GM21360 (cell line): ENCODE data around the gene HK1.

ENCODE experiments used
- ATAC-seq: cut with Tn5 transposase; IDR thresholded peaks from one replicate; pipeline ENCODE4 v1.9.1; 2021; ENCODE audit warnings: mild to moderate bottlenecking, moderate library complexity; ENCODE audit not compliant: unreplicated experiment

The HK1 gene

DNA sequence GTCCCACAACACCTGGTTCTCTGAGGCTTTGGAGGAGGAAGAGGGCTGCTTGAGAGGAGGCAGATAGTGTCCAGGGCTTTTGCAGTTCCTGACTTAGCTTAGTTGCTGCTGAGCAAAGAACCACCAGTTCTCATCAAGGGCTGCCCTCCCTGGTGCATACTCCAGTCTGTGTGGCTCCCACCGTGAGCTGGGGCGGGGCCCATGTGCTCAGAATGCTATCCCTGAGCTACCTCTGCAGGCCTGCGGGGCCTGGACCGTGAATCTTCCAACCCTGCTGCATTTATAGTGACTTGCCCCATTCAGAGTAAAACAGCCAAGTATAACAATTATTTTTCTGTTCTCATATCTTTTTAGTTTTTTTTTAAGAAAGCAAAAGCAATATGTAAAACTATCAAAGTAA is 89.2 kb downstream of the HK1 start:
- ATAC-seq = no peak

DNA sequence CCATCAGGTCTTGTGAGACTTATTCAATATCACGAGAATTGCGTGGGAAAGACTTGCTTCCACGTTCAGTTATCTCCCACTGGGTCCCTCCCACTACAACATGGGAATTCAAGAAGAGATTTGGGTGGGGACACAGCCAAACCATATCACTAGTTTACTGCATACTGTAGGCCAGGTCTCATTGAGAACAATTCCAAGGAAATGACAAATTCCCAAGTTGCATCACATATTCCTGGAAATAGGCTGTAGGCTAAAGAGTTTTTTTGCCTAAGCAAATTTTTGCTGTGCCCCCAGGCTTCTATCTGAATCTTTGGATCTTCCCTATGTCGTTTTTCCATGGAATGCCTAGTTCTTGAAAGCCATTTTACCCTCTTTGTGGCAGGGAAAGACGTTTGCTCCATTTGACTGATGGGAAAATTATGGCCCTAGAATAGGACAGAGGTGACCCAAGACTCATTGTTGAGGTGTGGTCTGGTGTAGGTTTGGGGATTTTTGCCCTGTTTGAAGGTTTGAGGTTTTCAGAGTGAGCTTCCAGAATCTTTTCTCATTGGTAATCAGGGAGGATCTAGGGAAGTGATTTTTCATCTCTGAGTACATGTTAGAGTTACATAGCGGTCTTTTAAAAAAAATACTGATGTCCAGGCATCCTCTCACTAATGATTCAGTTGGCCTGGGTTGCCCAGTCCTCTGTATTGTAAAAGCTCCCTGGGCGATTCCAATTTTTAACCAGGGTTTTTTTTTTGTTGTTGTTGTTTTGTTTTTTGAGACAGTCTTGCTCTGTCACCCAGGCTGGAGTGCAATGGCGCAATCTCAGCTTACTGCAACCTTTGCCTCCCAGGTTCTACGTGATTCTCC is 94.1 kb downstream of the HK1 start:
- no peak for ATAC-seq

DNA sequence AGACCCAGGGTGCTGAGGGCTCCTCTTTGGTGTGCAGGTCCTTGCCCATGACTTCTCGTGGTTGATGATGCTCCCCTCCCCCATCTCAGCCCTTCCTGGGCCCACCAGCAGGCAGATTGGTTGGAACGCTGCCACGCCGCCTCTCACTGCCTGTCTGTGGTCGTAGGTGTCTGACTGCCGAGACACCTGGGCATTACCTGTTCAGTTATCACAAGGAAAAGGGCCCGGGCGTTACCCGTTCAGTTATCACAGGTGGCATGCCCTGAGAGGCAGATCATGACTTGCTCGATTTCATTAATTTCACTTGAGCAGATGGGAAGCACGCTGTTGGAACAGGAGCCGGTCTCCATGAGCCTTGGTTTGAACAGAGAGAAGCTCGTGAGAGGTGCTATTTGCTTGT is 95.9 kb downstream of the HK1 start:
- no peak for ATAC-seq

DNA sequence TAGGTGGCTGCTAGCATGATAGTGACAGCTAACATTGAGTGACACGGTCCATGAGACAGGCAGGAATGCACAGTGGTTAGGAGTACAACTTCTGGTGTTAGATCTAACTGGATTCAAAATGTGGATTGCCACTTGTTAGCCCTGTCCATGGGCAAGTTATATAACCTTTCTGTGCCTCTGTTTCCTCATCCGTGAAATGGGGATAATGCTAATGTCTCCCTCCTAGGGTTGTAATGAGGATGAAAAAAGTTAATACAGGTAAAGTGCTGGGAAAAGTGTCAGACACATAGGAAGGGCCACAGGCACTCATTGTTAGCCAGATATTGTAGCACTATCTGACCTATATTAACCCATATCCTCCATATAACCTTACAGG is 96.6 kb downstream of the HK1 start:
- ATAC-seq = no peak

DNA sequence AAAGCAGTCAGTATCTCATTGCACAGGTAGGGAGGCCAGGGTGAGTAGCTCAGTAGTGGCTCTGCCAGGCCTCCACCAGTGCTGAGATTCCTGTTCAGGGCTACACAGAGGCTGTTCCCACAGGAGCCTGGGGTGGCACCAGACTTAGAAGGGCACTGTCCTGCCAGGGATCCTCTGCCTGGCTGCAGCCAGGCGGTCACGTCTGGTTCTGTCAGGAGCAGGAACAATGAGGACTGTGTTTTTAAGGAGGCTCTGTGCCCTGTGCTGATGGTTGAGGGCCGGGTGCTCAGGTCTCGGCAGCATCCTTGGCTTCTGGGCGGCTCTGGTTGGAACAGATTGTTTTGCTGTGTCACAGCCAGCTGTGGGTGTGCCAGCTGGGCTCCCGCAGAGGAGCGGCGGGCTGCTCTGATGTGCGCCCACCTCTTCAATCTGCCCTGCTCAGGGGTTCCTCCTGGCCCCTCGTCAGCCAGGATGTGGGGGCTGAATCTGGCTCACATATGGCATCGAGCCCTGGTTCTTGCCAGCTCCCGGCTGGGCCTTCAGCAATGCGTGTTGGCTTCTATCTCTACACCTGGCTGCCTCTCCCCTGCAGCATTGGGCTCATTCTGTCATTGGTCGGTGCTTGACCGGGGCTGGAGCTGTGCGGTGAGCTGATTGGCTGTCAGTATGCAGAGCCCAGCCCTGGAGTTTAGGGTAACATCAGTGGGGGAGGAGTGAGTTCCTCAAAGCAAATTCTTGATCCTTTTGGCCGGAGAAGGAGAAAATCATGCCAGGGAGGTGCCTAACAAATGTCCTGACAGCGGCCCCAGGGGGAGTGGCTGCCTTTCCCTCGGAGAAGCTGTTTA is 97.2 kb downstream of the HK1 start:
- ATAC-seq = no peak

DNA sequence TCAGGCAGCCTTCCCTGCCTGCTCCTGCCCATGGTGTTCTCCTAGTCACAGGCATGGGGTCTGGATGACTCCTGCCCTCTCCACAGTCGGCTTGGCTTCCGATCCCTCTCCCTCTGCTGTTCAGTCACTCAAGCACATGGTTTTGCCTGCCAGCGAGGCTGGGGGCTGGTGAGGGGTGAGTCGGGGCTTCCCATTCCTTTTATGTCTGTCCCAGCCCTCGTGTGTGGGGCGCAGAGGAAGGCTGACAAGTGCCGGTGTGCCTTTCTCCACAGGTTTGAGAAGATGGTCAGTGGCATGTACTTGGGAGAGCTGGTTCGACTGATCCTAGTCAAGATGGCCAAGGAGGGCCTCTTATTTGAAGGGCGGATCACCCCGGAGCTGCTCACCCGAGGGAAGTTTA is 98.4 kb downstream of the HK1 start:
- no peak for ATAC-seq

DNA sequence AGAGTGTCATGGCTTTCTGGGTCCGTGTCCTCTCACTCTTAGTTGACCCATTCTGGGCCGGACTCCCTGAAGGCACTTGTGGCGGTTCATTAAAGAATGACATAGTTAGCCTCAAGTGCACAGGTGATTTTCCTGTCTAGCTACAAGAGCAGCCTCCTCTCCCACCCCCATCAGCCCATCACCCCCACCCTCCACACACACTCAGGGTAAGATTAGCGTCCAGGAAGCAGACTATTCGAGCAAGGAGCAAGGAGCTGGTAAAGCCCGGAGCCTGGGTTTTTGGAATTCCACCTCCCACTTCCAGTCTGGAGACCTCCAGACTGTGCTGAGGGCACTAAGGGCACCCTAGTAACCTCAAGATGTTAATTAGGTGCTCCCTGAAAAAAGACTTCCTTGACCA is 98.9 kb downstream of the HK1 start:
- no peak for ATAC-seq

DNA sequence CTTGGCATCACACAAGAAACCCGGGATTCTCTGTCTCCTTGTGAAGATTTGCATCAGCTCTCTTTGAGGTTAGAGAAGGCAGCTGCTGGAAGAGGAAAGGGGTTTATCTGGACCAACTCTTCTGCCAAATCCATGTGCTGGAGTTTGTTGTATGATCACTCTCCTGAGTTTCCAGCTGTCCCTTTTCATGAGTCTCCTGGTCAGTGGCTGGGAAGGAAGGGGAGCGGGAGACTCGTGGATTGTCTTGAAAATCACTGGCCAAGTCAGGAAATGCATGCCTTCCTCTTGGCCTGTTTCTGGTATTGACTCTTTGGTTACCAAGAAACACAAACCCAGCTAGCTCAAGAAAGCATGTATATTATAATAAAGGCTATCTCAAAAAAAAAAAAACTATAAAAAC is 99.6 kb downstream of the HK1 start:
- no peak for ATAC-seq

DNA sequence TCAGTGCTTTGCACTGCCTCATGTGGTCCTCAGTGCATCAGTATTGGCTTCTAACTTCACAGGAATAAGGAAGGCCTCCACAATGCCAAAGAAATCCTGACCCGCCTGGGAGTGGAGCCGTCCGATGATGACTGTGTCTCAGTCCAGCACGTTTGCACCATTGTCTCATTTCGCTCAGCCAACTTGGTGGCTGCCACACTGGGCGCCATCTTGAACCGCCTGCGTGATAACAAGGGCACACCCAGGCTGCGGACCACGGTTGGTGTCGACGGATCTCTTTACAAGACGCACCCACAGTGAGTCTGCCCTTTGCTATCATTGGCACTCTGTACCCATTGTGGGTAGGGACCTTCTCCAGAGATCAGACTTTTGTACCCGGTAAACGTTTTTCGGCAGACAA is 101.5 kb downstream of the HK1 start:
- ATAC-seq = no peak

DNA sequence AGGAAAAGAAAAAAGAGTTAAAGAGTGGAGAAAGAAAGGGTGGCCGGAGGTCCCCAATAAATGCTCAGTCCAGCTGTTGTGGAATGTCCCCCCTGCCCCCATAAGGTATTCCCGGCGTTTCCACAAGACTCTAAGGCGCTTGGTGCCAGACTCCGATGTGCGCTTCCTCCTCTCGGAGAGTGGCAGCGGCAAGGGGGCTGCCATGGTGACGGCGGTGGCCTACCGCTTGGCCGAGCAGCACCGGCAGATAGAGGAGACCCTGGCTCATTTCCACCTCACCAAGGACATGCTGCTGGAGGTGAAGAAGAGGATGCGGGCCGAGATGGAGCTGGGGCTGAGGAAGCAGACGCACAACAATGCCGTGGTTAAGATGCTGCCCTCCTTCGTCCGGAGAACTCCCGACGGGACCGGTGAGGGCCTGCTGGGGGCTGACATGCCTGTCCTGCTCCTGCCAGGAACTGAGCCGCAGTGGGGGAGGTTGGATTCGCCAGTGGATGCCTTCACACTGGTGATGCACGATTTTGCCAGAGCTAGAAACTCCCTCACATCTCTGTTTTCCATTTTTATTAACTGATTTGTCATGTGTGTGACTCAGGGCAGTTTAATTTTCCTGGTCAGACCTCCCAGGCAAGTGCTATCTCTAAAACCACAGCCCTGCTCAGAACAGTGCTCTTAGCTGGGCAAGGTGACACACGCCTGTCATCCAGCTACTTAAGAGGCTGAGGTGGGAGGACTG is 104.3 kb downstream of the HK1 start:
- no peak for ATAC-seq

DNA sequence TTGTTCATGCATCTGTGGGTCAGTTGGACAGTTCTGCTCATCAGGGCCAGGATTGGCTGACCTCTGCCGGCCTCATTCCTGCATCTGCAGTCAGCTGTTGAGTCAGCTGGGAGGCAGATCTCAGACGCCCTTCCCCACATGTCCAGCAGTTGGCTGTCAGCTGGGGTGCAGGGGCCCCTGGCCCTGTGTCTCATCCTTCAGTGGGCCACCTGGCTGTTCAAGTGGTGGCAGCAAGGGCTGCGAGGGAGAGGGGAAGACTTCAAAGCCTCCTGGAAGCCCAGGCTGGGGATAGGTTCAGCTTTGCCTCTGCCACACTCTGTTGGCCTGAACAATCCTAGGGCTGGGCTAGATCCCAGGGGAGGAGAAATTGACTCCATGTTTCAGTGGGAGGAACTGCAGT is 105.3 kb downstream of the HK1 start:
- no peak for ATAC-seq

DNA sequence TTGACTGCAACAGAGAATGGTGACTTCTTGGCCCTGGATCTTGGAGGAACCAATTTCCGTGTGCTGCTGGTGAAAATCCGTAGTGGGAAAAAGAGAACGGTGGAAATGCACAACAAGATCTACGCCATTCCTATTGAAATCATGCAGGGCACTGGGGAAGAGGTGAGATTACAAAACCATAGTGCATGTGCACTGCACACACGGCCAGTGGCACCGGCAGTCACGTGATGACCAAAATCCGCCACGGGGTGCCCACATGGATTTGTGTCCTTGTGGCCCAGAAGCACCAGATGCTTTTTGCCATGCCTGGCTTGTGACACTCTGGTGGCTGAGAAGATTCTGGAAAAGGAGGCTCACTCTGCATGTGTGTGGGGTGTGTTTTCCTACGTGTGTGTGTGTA is 106.0 kb downstream of the HK1 start:
- no peak for ATAC-seq

DNA sequence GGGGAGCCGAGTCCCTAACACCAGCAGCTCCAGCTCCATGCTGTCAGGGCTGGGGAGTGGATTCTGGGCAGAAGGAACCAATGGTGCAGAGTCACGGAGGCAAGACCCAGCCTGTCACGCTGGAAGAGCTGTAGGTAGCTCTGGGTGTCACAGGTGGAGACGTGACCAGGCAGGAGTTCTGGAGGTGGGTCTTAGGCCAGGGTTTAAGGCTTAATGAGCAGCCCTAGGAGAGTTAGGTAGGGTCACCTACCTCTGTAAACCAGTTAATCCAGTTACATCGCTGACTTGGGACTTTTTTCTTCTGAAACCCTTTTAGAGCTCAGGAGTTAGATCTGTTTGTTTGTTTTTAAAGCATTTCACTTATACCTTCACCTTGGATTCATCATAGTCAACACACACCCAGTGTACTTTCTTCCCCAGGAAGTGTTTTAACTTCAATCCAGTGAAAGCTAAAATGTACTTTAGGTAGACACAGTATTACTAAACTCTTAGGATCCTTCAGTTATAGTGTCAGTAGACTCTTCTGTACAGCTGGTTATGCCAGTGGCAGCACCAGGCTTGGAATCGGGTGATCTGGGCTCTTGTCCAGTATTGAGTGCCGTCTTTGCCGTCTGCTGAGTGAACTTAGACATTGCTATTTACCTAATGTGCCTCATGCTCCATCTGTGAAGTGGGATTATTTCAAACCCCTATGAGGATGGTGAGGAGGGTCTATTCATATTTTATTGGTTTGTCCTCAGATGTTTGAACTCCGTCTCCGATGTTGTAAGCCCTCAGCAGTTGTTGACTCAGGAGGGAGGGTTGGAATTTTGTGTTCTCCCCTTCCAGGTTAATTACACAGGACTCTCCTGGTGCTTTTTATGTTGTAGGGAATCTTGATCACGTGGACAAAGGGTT is 107.4 kb downstream of the HK1 start:
- no peak for ATAC-seq

DNA sequence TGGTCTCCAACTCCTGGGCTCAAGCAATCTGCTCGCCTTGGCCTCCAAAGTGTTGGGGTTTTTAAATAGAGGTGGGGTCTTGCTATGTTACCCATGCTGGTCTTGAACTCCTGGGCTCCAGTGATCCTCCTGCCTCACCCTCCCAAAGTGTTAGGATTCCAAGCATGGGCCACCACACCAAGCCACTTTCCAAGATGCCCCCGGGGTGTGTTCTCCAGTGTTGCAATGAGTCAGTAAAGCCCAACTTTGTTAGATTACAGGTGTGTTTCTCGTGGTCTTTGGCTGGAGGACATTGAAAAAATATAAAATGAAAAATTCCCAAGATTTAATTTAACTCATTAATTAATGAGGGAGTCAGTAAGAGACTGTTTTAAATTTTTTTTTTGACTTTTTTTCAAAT is 109.2 kb downstream of the HK1 start:
- no peak for ATAC-seq

DNA sequence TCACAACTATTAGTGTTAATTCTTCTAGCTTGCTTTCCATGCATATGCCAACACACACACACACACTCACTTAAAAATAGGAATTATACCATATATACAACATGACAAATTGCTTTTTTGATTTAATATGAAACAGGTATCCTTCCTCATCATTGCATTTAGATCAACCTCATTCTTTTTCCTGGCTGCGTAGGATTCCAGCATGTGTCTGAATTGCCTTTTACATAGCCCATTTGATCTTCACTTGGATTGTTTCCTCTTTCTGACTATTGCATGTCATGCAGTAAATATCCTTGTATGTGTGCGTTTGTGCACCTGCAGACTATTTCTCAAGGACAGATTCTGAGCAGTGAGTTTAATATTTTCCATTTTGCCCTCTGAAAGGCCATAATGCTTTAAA is 110.2 kb downstream of the HK1 start:
- ATAC-seq = no peak

DNA sequence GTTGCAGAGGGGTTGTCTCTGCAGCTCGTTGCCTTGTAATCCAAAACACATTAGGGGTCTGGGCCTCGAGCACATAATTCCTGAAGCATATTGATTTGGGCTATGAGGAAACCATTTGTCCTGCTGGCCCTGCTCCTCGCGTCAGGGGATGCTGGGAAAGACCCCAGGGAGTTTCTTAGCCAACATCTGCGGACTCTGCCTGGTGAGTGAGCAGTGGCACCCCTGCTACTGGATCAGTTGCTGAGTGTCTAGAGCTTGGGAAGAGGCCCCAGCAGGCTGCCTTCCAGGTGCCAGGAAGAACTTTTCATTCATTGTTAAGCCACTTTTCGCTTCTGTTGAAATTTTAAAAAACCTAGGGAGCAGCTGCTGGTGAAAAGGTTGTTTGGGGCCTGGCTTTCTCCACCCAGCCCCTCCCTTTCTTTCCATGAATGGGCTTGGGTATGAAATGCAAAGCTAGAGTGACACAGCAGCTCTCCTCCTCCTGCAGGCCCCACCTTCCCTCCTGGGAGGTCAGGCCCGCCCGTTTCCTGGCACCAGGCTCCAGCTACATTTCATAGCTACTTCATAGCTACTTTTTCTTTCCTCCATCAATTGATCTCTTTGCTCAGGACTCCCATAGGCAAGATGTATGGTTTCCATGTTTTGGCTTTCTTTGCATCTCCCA is 111.7 kb downstream of the HK1 start:
- no peak for ATAC-seq

DNA sequence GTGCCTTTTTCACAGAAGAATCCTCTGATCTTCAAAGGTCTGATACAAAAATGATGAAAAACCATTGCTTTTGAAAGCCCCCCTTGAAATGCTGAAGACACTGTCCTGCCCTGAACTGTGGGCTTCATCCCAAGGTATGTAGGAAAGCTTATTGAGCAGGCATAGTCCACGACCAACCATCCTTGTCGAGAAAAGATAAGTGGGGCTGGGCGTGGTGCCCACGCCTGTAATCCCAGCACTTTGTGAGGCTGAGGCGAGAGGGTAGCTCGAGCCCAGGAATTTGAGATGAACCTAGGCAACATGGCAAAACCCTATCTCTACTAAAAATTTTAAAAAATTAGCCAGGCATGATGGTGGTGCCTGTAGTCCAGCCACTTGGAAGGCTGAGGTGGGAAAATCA is 112.9 kb downstream of the HK1 start:
- ATAC-seq = no peak

DNA sequence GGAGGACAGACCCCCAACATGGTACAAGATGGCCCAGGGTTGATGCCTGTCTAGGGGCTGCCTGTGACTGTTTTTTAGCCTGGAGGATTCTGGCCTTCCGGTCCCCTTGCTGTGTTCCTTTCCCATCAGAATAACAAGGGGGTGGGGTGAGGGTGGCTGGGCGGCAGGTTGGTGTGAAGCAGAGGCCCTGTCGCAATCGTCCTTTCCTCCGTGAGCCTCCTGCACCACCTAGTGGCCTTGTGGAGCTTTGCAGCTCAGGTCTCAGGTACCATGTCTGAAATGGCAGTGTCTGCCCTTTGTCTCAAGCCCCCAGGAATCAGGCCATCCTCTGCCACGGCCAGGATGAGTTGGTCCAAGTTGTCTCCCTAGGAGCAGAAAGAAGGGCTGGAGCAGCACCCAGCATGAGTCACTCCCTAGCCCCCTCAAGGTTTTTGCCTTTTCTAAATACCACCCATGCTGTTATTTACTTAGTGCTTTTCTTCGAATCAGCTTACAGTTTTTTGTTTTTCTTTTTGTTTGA is 114.2 kb downstream of the HK1 start:
- ATAC-seq = peak; percentile 70

DNA sequence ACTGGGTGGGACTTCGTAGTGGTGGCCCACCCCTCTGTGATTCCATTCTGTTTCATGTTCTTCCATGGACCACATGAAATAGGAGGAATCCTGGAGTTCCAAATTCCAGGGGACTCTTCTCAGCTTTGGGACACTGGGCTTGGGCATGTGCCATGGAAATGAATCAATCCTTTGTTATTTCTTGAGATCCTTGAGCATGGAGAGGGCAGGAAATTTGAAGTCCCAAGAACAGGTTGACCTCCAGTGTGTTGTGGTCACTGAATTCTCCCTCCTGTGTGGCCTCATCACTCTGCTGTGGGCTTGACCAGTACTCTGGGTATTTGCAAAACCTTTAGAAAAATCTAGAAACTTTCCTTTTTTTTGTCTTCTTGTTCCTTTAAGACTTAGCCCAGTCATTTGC is 115.7 kb downstream of the HK1 start:
- no peak for ATAC-seq

DNA sequence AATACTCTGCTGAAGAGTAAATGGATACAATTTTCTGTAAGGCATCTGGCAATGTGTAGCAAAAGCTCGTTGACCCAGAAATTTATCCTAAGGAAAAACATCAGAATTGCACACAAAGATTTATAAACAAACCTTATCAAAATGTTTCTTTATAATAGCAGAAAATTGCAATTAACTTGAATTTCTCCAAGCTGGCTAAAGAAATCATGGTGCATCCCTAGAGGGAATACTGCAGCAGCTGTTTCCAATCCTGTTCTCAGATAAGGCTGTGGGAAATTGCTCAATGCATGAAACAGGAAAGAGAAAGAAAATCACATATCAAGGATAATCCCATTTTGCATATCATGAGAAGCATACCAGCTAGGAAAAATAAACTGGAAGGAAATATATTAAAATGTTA is 119.7 kb downstream of the HK1 start:
- ATAC-seq = no peak
